HUDEP-2 (cell line): ENCODE data around the gene ALDH16A1.
A peak's percentile ranks its signal among the peaks of the same experiment; 100 is the strongest.

Source experiments
- DNase-seq, 76 experiments: peaks; one replicate each; lab custom pipeline; 2025; ENCODE audit not compliant: unreplicated experiment in 76 of 76; lab: John Stamatoyannopoulos, UW

The ALDH16A1 gene

DNA sequence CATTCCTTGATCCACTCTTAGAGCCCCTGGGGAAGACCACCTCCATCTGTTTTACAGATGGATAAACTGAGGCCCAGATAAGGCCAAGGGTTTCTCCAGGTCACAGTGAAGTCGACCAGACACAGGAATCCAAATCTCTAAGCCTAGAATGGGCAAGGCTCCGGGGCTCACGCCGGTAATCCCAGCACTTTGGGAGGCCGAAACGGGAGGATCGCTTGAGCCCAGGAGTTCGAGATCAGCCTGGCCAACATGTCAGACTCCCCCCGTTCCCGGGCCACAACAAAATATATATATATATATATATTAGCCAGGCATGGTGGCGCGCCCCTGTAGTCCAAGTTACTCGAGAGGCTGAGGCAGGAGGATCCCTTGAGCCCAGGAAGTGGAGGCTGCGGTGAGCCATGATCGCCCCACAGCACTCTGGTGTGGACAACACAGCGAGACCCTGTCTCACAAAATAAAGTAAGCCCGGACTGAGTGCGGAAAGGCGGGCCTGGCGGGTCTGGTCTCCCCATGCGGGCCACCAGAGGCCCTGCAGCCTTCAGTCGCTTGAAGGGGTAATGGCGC, 33.8 kb downstream of the ALDH16A1 start:
- DNase-seq, result no peak

GRCh38 chr19:49487277-49488045, 34.4 kb downstream of the ALDH16A1 start, which contains the start of gene RPL13A:
Gene RPL13A, plus strand, starts transcription at chr19:49487608. Its CDS starts 22 bp downstream, at chr19:49487630.
- DNase-seq, result peak; percentile 92 to 100 (median 100)

DNA sequence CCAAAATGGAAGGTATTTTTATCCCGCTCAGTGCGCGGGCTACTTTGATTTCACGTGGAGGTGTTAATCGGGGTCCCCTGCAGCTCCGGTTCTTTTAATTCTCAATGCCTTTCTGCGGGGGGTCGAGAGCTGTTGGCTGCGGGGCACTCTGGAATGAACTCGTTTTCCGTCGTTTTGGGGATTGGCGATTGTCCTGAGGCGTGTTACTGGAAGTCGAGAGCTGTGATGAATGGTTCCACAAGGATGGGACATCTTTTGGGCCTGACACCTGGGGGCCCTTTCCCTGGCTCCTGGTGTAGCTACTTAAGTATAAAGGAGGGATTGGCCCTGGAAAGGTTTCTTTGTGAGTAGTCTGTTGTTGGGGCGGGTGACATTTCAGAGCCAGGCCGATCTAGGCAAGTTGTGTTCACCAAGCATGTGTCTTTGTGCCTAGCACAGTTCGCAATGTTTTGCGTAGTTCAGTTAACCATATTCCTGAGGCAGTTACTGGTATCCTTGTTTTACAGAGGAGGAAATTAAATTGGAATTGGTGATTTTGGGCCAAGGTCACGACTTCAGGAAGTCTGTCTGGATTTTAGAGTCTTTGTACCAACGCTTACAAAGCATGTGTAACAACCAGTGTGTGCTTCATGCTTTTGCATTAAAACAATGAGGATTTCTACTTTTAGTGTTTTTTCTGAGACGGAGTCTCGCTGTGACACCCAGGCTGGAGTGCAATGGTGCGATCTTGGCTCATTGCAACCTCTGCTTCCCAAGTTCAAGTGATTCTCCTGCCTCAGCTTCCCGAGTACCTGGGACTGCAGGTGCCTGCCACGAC, 35.2 kb downstream of the ALDH16A1 start:
- DNase-seq, result peak in 13 of 76 experiments; percentile 26 to 69 (median 39)

- peak in 7 of 76 experiments; percentile 11 to 48 (median 30) for DNase-seq
Measured at GRCh38 chr19:49488863-49489537, 36.0 kb downstream of the ALDH16A1 start.

GRCh38 chr19:49489601-49490167, 36.7 kb downstream of the ALDH16A1 start:
- DNase-seq, result peak in 53 of 76 experiments; percentile 20 to 81 (median 47)

- no peak for DNase-seq
Measured at GRCh38 chr19:49490287-49491029, 37.4 kb downstream of the ALDH16A1 start.

DNA sequence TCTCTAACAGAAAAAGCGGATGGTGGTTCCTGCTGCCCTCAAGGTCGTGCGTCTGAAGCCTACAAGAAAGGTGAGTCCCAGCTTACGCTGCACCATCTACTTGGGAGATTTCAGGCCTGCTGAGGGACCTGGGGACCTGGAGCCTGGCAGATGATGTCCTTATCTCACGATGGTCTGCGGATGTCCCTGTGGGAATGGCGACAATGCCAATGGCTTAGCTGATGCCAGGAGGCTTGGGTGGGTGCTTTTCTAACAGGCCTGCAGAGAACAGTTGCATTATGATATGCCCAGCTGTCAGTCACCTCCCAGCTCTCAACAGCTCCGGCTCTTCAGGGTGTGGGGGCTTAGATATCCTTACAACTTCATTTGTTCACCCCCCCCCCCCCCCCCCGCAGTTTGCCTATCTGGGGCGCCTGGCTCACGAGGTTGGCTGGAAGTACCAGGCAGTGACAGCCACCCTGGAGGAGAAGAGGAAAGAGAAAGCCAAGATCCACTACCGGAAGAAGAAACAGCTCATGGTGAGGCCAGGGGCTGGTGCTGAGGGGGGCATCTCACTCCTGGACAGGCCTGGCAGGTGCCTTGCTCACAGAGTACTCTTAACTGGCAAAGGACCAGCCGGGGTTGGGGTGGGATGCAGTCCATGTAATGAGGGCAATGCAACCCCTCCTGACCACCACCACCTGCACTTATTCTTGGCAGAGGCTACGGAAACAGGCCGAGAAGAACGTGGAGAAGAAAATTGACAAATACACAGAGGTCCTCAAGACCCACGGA, 38.2 kb downstream of the ALDH16A1 start:
- no peak for DNase-seq

DNA sequence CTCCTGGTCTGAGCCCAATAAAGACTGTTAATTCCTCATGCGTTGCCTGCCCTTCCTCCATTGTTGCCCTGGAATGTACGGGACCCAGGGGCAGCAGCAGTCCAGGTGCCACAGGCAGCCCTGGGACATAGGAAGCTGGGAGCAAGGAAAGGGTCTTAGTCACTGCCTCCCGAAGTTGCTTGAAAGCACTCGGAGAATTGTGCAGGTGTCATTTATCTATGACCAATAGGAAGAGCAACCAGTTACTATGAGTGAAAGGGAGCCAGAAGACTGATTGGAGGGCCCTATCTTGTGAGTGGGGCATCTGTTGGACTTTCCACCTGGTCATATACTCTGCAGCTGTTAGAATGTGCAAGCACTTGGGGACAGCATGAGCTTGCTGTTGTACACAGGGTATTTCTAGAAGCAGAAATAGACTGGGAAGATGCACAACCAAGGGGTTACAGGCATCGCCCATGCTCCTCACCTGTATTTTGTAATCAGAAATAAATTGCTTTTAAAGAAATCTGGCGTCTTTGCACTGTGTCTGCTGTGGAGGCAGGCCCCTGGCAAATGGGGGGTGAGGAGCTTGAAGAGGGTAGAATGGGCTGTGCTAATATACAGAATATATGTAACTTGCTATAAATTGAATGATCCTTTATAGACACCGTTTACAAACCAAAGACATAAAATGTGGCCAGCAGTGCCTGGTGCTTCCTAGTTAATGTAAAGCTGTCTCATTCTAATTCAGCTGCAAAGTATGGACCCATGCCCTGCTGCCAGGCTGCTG, 39.0 kb downstream of the ALDH16A1 start:
- DNase-seq, result peak in 3 of 76 experiments; percentile 50 to 63 (median 52)

DNA sequence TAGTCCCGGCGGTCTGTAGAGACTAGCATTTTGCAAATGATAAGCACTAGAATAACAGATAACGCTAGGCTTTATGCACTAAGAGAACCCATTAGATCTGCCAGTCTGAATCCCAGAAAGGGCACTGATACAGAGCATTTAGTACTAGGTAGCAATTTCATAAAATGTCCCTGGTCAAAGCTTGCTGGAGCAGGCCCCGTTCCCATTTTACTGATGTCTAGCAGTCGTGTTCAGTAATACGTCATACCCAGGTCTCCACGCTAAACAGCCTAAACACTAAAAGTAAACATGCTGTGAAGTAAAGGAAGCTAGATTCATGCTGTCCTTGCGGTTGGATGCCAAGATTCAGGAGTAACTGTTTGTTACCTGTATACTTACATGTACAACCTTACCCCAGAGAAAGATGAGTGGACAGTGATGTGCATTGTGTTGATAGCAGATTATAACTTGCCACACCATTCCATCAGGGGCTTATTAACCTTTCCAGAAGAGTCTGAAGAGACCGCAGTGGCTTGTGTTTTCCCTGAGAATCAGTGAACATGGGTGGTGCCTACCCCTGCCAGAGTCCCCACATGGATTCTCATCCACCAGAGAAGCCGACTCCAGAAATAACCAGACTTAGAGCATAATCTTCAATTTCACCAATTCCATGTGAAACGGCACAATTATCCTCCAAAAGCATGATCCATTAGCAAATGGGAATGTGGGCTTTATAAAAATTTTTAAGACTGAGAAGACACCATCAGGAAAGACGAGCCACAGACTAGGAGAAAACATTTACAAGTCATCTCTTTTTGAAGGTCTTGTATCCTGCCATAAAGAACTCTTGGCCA, 39.8 kb downstream of the ALDH16A1 start:
- peak in 41 of 76 experiments; percentile 24 to 83 (median 54) for DNase-seq

DNA sequence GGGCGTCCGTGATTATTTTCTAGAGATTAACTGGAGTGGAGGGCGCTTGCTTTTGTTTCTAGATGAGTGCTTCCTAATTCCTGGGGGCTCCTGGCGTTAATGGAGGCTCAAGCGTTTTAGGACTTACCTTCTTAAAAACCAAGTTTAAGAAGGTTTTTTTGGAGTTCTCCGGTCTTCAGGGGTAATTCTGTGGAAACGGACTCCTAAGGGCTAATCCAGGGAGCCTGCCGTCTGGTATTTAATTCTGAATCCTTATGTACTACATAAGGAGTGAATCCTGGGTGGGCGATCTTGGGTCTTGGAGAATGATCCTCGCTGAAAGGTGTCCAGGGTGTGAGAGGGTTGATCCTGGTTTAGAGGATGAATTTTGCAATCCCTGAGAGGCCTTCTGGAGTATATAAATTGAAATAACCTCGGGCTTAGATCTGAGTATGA, 43.6 kb downstream of the ALDH16A1 start:
- DNase-seq, result no peak

GRCh38 chr19:49497047-49497788, 44.2 kb downstream of the ALDH16A1 start:
- peak in 69 of 76 experiments; percentile 52 to 90 (median 80) for DNase-seq

DNA sequence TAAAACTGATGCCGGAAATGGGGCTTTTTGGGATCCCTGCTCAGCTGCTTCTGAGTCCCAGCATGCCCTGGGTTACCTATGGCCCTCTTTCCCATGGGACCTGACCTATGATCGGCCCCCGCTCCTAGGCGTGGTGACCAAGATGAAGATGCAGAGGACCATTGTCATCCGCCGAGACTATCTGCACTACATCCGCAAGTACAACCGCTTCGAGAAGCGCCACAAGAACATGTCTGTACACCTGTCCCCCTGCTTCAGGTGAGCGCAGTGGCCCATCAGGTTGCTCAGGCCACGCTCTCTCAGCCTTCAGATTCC, 44.7 kb downstream of the ALDH16A1 start:
- DNase-seq, result no peak

GRCh38 chr19:49498475-49498874, 45.5 kb downstream of the ALDH16A1 start:
- DNase-seq, result no peak

DNA sequence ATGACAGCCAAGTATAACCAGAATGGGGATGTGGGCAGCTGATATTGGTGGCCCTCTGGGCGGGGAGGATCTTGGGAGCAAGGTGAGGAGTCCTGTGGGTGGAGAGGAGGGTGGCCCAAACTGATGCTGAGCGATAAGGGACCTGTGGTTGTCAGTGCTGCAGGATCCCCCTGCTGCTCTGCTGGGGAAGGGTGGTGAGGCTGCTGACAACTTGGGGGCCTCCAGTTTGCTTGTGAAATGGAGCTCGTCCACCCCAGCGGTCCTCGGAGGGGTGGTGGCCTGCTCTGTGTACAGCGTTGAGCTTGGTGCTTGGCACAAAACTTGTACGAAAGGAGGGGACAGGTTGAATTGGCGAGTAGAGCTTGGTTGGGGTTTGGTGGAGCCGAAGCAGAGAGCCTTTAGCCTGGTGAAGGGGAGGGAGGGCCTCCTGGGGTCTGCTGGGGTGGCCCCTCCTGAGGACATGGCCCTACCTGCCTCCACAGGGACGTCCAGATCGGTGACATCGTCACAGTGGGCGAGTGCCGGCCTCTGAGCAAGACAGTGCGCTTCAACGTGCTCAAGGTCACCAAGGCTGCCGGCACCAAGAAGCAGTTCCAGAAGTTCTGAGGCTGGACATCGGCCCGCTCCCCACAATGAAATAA, 46.1 kb downstream of the ALDH16A1 start:
- DNase-seq, result peak in 4 of 76 experiments; percentile 22 to 37 (median 32)

DNA sequence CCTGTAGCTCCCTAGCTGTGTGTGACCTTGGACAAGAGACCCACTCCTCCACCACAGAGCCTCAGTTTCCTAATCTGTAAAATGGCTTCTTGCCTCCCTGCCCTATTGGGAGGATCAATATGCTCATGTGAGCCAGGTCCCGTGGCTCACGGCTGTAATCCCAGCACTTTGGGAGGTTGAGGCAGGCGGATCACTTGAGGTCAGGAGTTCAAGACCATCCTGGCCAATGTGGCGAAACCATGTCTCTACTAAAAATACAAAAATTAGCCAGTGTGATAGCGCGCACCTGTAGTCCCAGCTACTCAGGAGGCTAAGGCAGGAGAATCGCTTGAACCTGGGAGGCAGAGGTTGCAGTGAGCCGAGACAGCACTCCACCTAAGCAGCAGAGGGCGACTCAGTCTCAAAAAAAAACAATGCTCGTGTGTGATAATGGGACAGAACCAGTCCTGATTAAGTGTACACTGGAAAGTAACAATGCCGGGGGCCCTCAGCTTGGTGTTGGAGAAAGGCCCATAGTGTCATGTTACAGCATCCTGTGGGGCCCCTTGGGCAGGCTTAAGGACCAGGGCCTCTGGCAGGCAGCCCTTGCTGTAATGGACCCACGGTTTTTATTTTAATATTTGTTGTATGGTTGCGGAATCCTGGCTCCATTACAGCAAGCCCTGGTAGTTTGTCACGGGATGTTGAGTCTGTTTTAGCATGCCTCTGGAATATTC, 50.0 kb downstream of the ALDH16A1 start:
- DNase-seq, result peak in 46 of 76 experiments; percentile 21 to 71 (median 42)

- DNase-seq, result no peak
Measured at GRCh38 chr19:49503582-49503962, 50.5 kb downstream of the ALDH16A1 start.
